ENCODE results near the gene CCDC30.

The CCDC30 gene

GRCh38 chr1:42449256-42449655 is 13.8 kb upstream of the CCDC30 start:
- DNase-seq (ENCODE audit: low read depth) = no peak
- no peak overlapping the region for H3K4me3 ChIP-seq (ENCODE audit: low read depth, low read length)
- no peak for TF ChIP-seq CTCF (conservative IDR thresholded peaks at IDR 0.05; ENCODE audit: low read depth, low read length)

GRCh38 chr1:42450061-42450460 is 13.0 kb upstream of the CCDC30 start:
- H3K4me3 ChIP-seq (ENCODE audit: low read depth, low read length) = no peak overlapping the region
- no peak for TF ChIP-seq CTCF (conservative IDR thresholded peaks at IDR 0.05; ENCODE audit: low read depth, low read length)
- DNase-seq (ENCODE audit: low read depth) = no peak

GRCh38 chr1:42453386-42453785 is 9.7 kb upstream of the CCDC30 start:
- TF ChIP-seq CTCF (conservative IDR thresholded peaks at IDR 0.05; ENCODE audit: low read depth, low read length) = no peak
- H3K4me3 ChIP-seq (ENCODE audit: low read depth, low read length) = no peak overlapping the region
- no peak for DNase-seq (ENCODE audit: low read depth)

- no peak for TF ChIP-seq CTCF (conservative IDR thresholded peaks at IDR 0.05; ENCODE audit: low read depth, low read length)
- H3K4me3 ChIP-seq (ENCODE audit: low read depth, low read length) = no peak overlapping the region
- no peak for DNase-seq (ENCODE audit: low read depth)
Measured at GRCh38 chr1:42454403-42454802, 8.7 kb upstream of the CCDC30 start.

GRCh38 chr1:42456010-42456753 is 6.9 kb upstream of the CCDC30 start, which contains the start of the genes PPCS and ZMYND12:
Gene PPCS, plus strand, starts transcription at chr1:42456543. Its CDS starts 23 bp downstream, at chr1:42456566.
Gene ZMYND12, minus strand, starts transcription at chr1:42456022. Its CDS starts 25 bp downstream, at chr1:42455997.
- H3K4me3 ChIP-seq (ENCODE audit: low read depth, low read length) = peak within 1 kb of the TSS; percentile 90
- TF ChIP-seq CTCF (conservative IDR thresholded peaks at IDR 0.05; ENCODE audit: low read depth, low read length) = no peak
- DNase-seq (ENCODE audit: low read depth) = peak; percentile 87

GRCh38 chr1:42456754-42457089 is 6.4 kb upstream of the CCDC30 start:
- DNase-seq (ENCODE audit: low read depth) = peak; percentile 68
- peak overlapping the region; percentile 90 for H3K4me3 ChIP-seq (ENCODE audit: low read depth, low read length)
- no peak for TF ChIP-seq CTCF (conservative IDR thresholded peaks at IDR 0.05; ENCODE audit: low read depth, low read length)

GRCh38 chr1:42461196-42461595 is 1.9 kb upstream of the CCDC30 start:
- no peak overlapping the region for H3K4me3 ChIP-seq (ENCODE audit: low read depth, low read length)
- no peak for DNase-seq (ENCODE audit: low read depth)
- TF ChIP-seq CTCF (conservative IDR thresholded peaks at IDR 0.05; ENCODE audit: low read depth, low read length) = no peak

All from choroid plexus epithelial cell (primary cell).